Thyroid gland (tissue), 4 donors: Measurements from ENCODE around the gene INSM1.

Source experiments
- POLR2A ChIP-seq, 2 donors: fragments of 450-650 bp; IDR thresholded peaks; one replicate each; pipeline ENCODE4 v1.6.1; 2017; ENCODE audit warnings: antibody characterized with exemption in 2 of 2, mild to moderate bottlenecking in 2 of 2, moderate library complexity in 1 of 2
- TF ChIP-seq, protein P1 (sequence below), 6 experiments: fragments of 200-600 bp in 3 of 6; fragments of 450-650 bp in 3 of 6; sonication (generic) in 3 of 6; IDR thresholded peaks; one replicate each; pipeline ENCODE4 v1.5.1; 2016 to 2019; ENCODE audit warnings: antibody characterized with exemption in 6 of 6, mild to moderate bottlenecking in 2 of 6, inconsistent platforms in 1 of 6, moderate library complexity in 1 of 6

DNA sequence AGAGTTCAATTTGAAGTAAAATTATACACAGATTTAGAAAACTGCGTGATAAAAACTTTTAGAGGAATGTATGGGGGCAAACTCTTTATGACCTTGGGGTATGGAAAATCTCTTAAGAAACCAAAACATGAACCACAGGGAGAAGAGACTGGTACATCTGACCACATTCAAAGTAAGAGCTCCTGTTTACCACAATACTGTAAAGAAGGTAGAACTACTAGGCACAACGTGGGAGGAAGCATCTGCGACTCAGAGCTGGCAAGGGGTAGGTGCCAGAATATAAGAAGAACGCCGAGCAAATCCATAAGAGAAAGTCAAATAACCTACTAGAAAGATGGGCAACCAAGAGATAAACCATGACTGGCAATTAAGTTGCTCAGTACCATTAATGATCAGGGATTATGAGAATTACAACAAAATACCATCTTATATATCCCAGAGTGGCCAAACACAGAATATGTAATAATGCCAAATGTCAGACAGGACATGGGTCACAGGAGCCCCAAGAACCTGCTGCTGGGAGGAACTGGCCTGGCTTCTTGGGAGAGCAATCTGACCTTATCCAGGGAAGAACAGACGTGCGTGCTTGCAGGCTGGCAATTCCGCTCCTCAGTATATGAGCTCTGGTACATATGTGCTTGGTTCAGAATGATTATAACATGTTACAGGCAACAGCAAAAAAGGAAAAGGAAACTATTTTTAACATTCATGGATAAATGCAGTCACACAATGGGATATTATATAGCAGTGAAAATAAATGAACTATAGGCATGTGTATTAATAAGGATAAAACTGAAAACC lies 50.2 kb downstream of the INSM1 start:
- TF ChIP-seq, protein P1, sequence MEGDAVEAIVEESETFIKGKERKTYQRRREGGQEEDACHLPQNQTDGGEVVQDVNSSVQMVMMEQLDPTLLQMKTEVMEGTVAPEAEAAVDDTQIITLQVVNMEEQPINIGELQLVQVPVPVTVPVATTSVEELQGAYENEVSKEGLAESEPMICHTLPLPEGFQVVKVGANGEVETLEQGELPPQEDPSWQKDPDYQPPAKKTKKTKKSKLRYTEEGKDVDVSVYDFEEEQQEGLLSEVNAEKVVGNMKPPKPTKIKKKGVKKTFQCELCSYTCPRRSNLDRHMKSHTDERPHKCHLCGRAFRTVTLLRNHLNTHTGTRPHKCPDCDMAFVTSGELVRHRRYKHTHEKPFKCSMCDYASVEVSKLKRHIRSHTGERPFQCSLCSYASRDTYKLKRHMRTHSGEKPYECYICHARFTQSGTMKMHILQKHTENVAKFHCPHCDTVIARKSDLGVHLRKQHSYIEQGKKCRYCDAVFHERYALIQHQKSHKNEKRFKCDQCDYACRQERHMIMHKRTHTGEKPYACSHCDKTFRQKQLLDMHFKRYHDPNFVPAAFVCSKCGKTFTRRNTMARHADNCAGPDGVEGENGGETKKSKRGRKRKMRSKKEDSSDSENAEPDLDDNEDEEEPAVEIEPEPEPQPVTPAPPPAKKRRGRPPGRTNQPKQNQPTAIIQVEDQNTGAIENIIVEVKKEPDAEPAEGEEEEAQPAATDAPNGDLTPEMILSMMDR (IDR thresholded peaks at IDR 0.05), result no peak
- TF ChIP-seq POLR2A (IDR thresholded peaks at IDR 0.05), result no peak
